Measurements from ENCODE around the gene PDLIM1.

The PDLIM1 gene

DNA sequence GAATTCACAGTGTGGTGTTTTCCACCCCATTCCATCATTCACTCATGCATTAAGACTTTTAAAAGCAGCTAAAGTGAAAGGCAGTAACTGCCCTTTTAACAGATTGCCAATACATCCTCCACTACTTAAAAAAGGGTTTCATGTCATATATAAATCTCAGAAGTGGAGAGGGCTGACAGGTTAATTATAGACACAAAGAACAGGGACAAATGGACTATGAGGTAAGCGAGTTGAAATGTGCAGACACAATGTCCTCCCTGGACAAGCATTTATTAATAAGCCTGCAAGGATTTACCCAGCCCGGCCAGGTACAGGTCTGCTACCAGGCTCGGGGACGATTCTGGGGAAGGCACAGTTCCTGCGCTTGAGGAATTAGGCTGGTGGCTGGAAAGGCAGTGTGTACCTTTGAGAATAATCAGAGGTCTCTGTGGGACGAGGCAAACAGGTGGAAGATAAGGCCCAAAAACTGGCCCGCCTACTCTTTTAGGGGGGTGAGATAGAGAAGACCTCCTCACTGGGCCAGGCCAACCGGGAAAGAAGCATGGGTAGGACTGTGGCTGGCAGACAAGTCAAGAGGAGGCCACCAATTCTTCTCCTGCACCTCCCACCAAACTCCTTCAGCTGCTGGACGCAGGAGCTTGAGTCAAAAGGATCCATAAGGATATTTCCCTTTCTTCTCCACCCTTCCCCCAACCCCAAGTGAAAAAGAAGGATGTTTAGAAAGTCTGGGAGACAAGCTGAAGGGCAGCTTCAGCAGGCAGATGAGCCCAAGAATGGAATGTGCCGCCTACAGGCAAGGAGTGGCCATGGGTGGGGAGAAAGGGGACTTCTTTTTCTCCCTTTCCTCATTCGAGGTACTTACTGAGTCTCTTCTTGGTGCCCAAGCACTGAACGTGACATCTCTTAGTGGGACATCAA, 1.5 kb downstream of the PDLIM1 start:
- DNase-seq (ENCODE audit: insufficient read length, low spot score) (no peak), FAIRE-seq (no peak)
- no peak for TF ChIP-seq POLR2A (IDR thresholded peaks at IDR 0.05; ENCODE audit: low read depth, low read length)

DNA sequence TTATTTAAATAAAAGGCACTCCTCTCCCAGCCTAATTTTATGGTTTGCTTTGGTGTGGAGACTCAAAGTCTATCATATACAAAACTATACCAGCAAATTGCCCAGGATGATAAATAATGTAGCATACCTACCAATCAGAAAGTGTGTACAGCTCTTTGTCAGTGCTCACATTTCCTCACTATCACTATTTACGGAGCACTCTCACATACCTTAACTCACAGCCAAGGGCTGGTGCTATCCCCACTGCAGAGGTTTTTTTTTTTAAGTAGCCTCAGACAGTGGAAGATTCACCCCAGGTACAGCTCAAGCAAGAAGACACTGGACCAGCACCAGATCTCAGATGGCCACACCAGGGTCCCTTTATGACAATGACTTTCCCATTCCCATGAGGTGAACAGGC, 2.5 kb downstream of the PDLIM1 start:
- no peak for FAIRE-seq
- TF ChIP-seq POLR2A (IDR thresholded peaks at IDR 0.05; ENCODE audit: low read depth, low read length), result no peak

DNA sequence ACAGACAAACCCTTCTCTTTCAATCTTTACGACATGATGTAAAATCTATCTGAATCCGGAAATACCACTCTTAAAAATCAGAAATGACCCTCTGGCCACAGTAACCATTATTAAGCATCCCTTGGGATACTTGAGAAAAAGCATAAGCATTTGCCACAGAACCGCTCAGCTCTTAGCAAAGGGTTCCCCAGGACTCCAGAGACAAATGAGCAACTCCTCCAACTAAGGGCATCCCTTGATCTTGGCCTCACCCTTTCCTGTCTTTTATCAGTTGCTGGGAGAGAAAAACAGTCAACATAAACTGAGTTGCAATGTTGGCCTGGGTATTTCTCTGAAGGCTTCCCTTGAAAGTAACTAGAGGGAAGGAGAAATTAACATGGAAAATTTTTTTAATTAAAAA, 3.5 kb downstream of the PDLIM1 start:
- FAIRE-seq, result no peak
- no peak for DNase-seq (ENCODE audit: insufficient read length, low spot score)
- no peak for TF ChIP-seq POLR2A (IDR thresholded peaks at IDR 0.05; ENCODE audit: low read depth, low read length)

More for the DNA sequence above, 2.5 kb downstream of the PDLIM1 start:
- DNase-seq (ENCODE audit: insufficient read length, low spot score), result no peak

DNA sequence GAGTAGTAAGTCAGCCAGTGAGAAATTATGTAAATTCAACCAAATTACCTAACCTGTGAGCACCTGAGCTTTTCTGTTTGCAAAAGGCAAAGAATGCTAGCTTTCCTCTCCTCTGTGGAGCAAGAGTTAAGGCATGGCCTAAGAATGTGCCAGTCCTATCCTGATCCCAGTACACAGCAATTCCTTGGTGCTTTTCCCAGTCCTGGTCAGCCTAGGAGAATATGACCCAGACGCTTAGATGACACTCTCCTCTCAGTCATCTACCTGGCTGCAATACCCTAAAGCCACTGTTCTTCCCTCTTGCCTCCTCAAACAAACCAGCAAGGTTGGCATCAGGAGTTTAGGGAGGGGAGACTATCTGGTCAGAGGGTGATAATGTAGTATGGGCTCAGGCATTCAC, 4.1 kb downstream of the PDLIM1 start:
- no peak for FAIRE-seq
- DNase-seq (ENCODE audit: insufficient read length, low spot score), result no peak
- no peak for TF ChIP-seq POLR2A (IDR thresholded peaks at IDR 0.05; ENCODE audit: low read depth, low read length)

DNA sequence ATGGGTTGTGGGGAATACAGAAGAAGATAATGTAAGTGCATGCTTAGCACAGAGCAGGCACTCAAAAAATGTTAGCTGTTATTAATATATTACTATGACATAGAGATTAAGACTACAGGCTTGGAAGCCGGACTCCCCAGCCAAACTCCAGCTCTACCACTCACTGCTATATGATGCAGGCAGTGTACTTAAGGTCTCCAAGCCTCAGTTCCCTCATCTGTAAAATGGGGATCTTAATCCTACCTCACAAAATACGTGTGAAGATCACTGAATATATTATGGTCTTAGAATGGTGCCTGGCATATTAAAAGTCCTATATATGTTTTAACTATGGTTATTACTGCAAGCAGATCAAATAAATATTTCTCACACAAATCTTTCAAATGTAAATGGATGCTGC, 5.2 kb downstream of the PDLIM1 start:
- DNase-seq (ENCODE audit: insufficient read length, low spot score), result no peak
- no peak for FAIRE-seq
- no peak for TF ChIP-seq POLR2A (IDR thresholded peaks at IDR 0.05; ENCODE audit: low read depth, low read length)

DNA sequence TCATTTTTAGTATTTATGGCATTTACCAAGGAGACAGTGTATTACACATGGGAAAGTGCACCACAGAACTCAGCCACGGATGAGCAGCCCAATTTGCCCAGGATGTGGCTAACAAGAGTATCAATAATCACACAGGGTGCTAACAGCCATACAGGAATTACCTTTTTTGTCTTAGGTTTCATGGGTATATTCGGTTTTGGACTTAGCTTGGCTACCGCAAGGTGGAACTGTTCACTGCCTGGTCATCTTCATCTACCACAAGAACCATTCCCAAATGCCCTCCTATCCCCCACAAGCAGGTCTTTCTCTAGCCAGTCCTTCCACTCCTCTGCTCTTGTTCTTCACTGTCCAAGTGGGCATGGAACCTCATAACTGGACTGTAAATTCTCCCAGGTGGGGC, 6.0 kb downstream of the PDLIM1 start:
- FAIRE-seq (no peak), DNase-seq (ENCODE audit: insufficient read length, low spot score) (no peak)
- no peak for TF ChIP-seq POLR2A (IDR thresholded peaks at IDR 0.05; ENCODE audit: low read depth, low read length)

DNA sequence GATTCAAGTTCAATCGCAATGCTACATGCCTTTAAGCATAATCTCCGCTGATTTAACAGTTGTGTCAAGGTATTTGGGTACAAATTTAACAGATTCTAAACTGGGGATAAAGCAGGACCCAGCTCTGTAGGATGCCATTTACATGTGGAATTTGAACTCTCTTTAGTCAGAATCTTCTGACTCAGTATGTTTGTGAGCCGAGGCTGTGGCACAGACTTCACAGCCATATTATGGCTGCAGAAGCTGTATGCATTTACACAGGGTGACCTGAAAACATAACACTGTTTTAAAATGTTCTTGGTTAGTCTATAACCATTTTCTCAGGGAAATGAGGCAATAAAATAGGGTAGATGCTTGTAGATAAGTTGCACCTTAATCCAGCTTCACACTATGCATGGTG, 8.7 kb downstream of the PDLIM1 start:
- DNase-seq (ENCODE audit: insufficient read length, low spot score), result no peak
- no peak for TF ChIP-seq POLR2A (IDR thresholded peaks at IDR 0.05; ENCODE audit: low read depth, low read length)
- peak; percentile 67 for FAIRE-seq

DNA sequence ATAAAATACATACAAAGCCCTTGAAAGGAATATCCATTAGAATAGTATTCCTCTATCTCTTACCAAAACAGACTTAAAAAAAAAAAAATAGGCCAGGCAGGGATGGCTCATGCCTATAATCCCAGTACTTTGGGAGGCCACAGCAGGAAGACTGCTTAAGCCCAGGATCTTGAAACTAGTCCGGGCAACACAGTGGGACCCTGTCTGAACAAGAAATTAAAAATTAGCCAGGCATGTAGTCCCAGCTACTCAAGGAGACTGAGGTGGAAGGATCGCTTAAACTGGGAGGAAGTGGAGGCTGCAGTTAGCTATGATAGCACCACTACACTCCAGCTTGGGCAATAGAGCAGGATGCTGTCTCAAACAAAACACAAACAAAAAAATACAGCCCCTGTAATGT, 9.6 kb downstream of the PDLIM1 start:
- no peak for TF ChIP-seq POLR2A (IDR thresholded peaks at IDR 0.05; ENCODE audit: low read depth, low read length)
- FAIRE-seq, result no peak
- no peak for DNase-seq (ENCODE audit: insufficient read length, low spot score)

DNA sequence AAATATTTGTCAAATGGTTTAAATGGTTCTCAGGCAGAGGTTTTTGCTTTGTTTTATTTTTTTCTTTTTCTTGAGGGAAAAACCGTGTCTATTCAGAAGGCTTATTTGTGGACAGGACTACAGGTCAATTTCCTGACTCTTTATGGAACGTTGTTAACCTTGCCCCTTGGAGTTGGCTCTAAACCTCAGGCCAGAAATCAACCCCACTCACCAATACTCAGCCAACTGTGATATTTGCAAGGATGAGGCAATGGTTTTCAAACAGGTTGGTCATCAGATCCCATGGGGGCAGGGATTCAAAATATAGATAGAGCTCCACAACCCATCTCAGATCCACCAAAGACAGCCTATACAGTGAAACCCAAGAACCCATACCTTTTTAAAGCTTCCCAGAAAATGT, 10.2 kb downstream of the PDLIM1 start:
- no peak for TF ChIP-seq POLR2A (IDR thresholded peaks at IDR 0.05; ENCODE audit: low read depth, low read length)
- FAIRE-seq, result no peak
- DNase-seq (ENCODE audit: insufficient read length, low spot score), result no peak

DNA sequence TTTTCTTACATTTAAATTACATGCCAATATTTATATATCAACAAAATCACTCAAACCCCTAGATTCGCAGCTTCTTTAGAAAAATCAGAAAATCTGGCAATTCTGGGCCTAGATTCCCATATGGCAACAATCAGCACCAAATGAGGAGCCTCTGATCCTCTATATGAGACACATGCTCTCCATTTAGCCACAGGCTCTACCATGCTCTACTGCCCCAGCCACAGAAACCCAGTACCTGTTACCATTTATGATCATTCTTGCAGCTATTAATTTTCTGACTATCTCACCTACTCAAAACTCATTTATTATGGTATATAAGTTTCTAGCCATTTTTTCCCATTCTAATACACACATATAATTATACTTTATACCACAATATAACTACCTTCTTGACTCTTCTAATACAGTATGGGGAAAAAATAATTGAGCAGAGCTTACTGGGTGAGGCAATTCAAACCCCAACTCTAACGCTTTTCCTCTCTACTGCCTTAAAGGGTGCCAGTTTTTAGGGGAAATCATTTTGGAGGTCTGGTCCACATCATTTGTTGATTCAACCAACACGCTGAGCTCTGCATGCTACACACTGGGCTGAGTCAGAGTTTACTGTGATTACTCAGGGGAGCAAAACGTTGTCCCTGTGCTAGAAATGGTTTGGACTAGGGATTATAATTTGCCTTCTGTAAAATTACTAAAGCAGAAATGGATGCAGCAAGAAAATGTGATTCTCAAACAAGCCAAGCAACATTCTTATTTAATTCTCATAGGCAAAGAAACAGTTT, 11.6 kb downstream of the PDLIM1 start:
- peak; percentile 97 for FAIRE-seq
- no peak for DNase-seq (ENCODE audit: insufficient read length, low spot score)
- TF ChIP-seq POLR2A (IDR thresholded peaks at IDR 0.05; ENCODE audit: low read depth, low read length), result no peak

DNA sequence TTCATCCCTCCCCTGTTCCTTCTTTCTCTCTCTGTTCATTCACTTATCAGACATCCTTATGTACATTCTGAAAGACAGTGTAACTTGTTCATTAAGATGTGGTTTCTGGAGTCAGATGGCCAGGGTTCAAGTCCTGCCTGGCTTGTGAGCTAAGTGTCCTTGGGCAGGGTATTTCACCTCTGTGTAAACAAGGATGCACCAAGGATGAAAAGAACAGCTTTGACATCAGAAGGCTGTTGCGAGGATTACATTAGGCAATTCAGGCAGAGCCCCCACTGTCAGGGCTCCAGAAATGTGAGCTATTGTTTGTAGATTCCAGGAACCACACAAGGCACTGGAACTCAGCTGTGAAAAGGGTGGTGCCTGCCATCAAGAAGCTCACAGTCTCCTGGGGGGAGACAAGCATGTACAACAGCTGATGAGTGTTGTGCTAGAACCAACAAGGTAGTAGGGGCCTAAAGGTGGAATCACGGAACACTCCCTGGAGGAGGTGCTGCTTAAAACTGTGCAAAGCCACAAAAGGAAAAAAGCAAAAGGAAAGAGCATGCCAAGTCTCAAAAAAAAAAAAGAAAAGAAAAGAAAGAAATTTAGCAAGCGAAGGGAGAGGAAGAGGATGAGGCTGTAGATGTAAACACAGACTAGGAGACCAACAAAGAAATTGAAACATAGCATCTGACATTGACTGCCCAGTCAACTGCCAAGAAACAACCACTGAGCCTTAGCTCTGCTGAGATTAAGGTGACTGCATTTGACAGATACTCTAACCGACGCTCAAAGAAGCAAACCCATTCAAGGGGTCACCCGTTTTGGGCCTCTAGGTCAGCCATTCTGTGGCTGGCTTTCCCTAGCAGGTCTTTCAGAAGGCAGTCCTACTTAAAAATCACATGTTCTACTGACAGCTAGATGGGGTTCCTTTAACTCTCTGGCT, 12.5 kb downstream of the PDLIM1 start:
- FAIRE-seq (no peak), DNase-seq (ENCODE audit: insufficient read length, low spot score) (no peak)
- no peak for TF ChIP-seq POLR2A (IDR thresholded peaks at IDR 0.05; ENCODE audit: low read depth, low read length)

DNA sequence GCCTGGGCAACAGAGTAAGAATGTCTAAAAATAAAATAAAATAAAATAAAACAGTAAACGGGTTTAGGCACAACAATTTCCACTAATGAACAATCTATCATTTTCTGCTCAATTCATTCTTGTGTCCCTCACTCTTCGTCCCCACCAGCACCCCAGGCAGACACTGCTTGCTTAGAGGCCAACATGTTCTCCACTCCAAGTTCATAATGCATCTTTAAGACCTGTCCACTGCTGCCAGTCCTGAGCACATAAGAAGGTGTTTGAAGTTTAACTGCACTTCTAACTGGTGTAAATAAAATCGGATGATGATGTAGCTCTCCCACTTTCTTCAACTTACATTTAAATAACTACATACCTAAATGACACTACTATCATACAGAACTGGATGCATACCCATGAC, 13.2 kb downstream of the PDLIM1 start:
- DNase-seq (ENCODE audit: insufficient read length, low spot score) (no peak), FAIRE-seq (no peak)
- TF ChIP-seq POLR2A (IDR thresholded peaks at IDR 0.05; ENCODE audit: low read depth, low read length), result no peak

DNA sequence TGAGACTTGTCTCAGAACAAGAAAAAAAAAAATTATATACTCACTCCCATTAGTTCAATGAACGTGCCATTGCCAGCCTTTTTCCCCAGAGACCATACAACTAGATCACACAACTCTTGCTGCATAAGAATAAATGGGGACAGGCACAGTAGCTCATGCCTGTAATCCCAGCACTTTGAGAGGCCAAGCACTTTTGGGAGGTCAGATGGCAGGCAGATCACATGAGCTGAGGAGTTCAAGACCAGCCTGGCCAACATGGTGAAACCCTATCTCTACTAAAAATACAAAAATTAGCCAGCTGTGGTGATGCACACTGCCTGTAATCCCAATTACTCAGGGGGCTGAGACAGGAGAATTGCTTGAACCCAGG, 13.6 kb downstream of the PDLIM1 start:
- TF ChIP-seq POLR2A (IDR thresholded peaks at IDR 0.05; ENCODE audit: low read depth, low read length), result no peak
- FAIRE-seq (no peak), DNase-seq (ENCODE audit: insufficient read length, low spot score) (no peak)

Data from H54 (cell line).